Type B pancreatic cell (in vitro differentiated cells): ENCODE results near the gene CENPA. TPM values are rescaled to one million over a fixed set of nuclear protein-coding genes. Genes with fewer than 3 reads are reported as not detected.

Experiments
- DNase-seq: peaks from one replicate; pipeline ENCODE4 v3.0.0; 2021; ENCODE audit warnings: mixed read lengths; ENCODE audit not compliant: unreplicated experiment; ENCODE audit errors: extremely low spot score
- H3K27ac Mint-ChIP-seq: 2 replicates; pipeline ENCODE4 v1.8.0; 2021; ENCODE audit warnings: mild to moderate bottlenecking, mixed read lengths
- H3K27me3 Mint-ChIP-seq: 2 replicates; pipeline ENCODE4 v1.8.0; 2021; ENCODE audit warnings: mixed read lengths
- H3K36me3 Mint-ChIP-seq: 2 replicates; pipeline ENCODE4 v1.8.0; 2021; ENCODE audit warnings: mixed read lengths
- H3K4me1 Mint-ChIP-seq: one replicate; pipeline ENCODE4 v1.8.0; 2021; ENCODE audit warnings: mixed read lengths; ENCODE audit not compliant: unreplicated experiment
- H3K4me3 Mint-ChIP-seq: 2 replicates; pipeline ENCODE4 v1.8.0; 2021; ENCODE audit warnings: mild to moderate bottlenecking, mixed read lengths
- H3K9me3 Mint-ChIP-seq: 2 replicates; pipeline ENCODE4 v1.8.0; 2021; ENCODE audit warnings: mixed read lengths
- CTCF ChIP-seq: fragments of 200-600 bp; sonication (generic); conservative IDR thresholded peaks from 2 replicates; pipeline ENCODE4 v1.5.0; 2021; ENCODE audit warnings: antibody characterized with exemption, mild to moderate bottlenecking
- long read RNA-seq: library from polyadenylated mRNA; unstranded; transcript quantifications from one replicate; pipeline ENCODE4 v2.0.0, GENCODE V29; 2020
- total RNA-seq: library from RNA; stranded (reverse); gene quantifications from 2 replicates; pipeline ENCODE4 v1.2.1, GENCODE V29; 2021; ENCODE audit warnings: low replicate concordance

The CENPA gene
- total RNA-seq, result 9.0 and 24.7 TPM in 2 replicates
- long read RNA-seq, partial matches to known transcripts, result 1 of 2 reads
- long read RNA-seq, other reads (novel, unspliced or antisense), result 1 of 2 reads

- peaks cover 9% of the 10 kb centered on the region for H3K9me3 Mint-ChIP-seq
- H3K27ac Mint-ChIP-seq, result peak within 1 kb of the TSS; percentile 94
- H3K36me3 Mint-ChIP-seq, result peaks cover 26% of the 10 kb centered on the region
- peak within 1 kb of the TSS; percentile 91 for H3K4me3 Mint-ChIP-seq
- H3K27me3 Mint-ChIP-seq, result no peaks in the 10 kb centered on the region
- peak; percentile 95 for DNase-seq
- peaks cover 16% of the 10 kb centered on the region for H3K4me1 Mint-ChIP-seq
- peak; percentile 44 for TF ChIP-seq CTCF
Observed at GRCh38 chr2:26785431-26786206, at the start of gene CENPA. CENPA (plus strand) TSS chr2:26786056; CDS start chr2:26786197, 141 bp downstream.

DNA sequence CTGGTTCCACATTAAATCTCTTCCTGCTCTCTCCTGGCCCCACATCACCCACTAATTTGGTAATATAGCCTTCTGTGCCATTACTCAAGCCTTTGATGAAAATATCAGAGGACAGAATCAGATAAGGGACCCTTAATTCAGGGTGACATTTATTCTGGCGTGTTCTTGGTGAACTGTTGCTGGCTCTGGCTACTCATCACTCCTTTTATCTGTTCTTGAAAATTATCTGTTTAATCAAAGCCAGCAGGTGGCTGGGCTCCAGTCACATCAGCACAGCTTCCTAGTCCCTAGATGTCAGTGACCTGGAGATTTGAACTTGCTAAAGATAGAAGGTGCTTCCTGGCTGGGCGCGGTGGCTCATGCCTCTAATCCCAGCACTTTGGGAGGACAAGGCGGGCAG is 48.6 kb upstream of the CENPA start:
- no peak for DNase-seq
- H3K4me1 Mint-ChIP-seq, result peaks cover 8% of the 10 kb centered on the region
- TF ChIP-seq CTCF, result no peak
- no peaks in the 10 kb centered on the region for H3K9me3 Mint-ChIP-seq
- H3K4me3 Mint-ChIP-seq, result no peak overlapping the region
- no peaks in the 10 kb centered on the region for H3K27me3 Mint-ChIP-seq
- no peaks in the 10 kb centered on the region for H3K36me3 Mint-ChIP-seq
- H3K27ac Mint-ChIP-seq, result no peak overlapping the region

- Mint-ChIP-seq H3K36me3 (no peaks in the 10 kb centered on the region), H3K4me3 (no peak overlapping the region), H3K9me3 (no peaks in the 10 kb centered on the region), H3K27me3 (no peaks in the 10 kb centered on the region), H3K4me1 (peaks cover 8% of the 10 kb centered on the region), H3K27ac (no peak overlapping the region)
- no peak for DNase-seq
- TF ChIP-seq CTCF, result no peak
Observed at GRCh38 chr2:26738481-26738880, 47.4 kb upstream of the CENPA start.

- Mint-ChIP-seq H3K27me3 (no peaks in the 10 kb centered on the region), H3K36me3 (no peaks in the 10 kb centered on the region), H3K4me3 (no peak overlapping the region), H3K4me1 (peaks cover 12% of the 10 kb centered on the region), H3K27ac (no peak overlapping the region), H3K9me3 (no peaks in the 10 kb centered on the region)
- TF ChIP-seq CTCF, result no peak
- DNase-seq, result no peak
Observed at GRCh38 chr2:26739514-26739913, 46.3 kb upstream of the CENPA start.

GRCh38 chr2:26740346-26740745 is 45.5 kb upstream of the CENPA start:
- no peaks in the 10 kb centered on the region for H3K9me3 Mint-ChIP-seq
- no peak for TF ChIP-seq CTCF
- no peaks in the 10 kb centered on the region for H3K36me3 Mint-ChIP-seq
- no peak for DNase-seq
- peaks cover 17% of the 10 kb centered on the region for H3K4me1 Mint-ChIP-seq
- no peak overlapping the region for H3K4me3 Mint-ChIP-seq
- H3K27ac Mint-ChIP-seq, result no peak overlapping the region
- H3K27me3 Mint-ChIP-seq, result no peaks in the 10 kb centered on the region
